OCI-LY7 (cell line): ENCODE data around the gene FGF18.

Source experiments
- EZH2phosphoT487 ChIP-seq: fragments of 200-600 bp; sonication (generic); IDR thresholded peaks from 2 replicates; pipeline ENCODE4 v1.6.1; 2018; ENCODE audit warnings: low read depth, borderline replicate concordance, mild to moderate bottlenecking, mixed run types, antibody characterized with exemption, low read length, moderate library complexity, mixed read lengths
- TF ChIP-seq, protein P1 (sequence below): fragments of 200-600 bp; sonication (generic); conservative IDR thresholded peaks from 2 replicates; pipeline ENCODE4 v1.5.1; 2014; ENCODE audit warnings: mild to moderate bottlenecking, antibody characterized with exemption, low read length, moderate library complexity, mixed read lengths

DNA sequence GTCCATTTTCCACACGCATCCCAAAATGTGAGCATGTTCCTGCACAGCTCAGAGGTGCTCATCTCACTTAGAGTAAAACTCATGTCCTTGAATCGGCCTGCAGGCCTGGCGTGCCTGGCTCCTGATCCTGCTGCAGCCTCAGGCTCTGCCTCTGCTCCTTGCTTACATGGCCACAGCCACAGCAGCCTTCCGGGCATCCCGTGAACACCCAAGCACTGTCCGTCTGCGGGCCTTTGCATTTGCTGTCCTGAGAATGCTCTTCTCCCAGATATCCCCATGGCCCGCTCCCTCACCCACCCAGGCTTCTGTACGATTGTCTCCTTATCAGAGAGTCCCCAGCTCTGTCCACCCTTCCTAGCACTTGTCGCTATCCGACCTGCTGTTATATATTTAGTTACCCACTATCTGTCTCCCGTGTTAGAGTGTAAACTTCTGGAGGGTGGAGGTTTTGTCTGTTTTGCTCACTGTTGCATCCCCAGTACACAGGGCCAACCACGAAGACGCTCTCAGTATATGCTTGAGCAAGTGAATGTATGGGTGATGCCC is 21.9 kb downstream of the FGF18 start:
- TF ChIP-seq, protein P1, sequence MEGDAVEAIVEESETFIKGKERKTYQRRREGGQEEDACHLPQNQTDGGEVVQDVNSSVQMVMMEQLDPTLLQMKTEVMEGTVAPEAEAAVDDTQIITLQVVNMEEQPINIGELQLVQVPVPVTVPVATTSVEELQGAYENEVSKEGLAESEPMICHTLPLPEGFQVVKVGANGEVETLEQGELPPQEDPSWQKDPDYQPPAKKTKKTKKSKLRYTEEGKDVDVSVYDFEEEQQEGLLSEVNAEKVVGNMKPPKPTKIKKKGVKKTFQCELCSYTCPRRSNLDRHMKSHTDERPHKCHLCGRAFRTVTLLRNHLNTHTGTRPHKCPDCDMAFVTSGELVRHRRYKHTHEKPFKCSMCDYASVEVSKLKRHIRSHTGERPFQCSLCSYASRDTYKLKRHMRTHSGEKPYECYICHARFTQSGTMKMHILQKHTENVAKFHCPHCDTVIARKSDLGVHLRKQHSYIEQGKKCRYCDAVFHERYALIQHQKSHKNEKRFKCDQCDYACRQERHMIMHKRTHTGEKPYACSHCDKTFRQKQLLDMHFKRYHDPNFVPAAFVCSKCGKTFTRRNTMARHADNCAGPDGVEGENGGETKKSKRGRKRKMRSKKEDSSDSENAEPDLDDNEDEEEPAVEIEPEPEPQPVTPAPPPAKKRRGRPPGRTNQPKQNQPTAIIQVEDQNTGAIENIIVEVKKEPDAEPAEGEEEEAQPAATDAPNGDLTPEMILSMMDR = no peak
- TF ChIP-seq EZH2phosphoT487 = no peak
